ENCODE results near the gene PDE4D. TPM values are rescaled to one million over a fixed set of nuclear protein-coding genes. Genes with fewer than 3 reads are reported as not detected.
"Not testable (repeated sequence)": the region's sequence is repeated elsewhere in the genome, so short reads cannot be mapped to it uniquely, and the experiment has no call there.

The PDE4D gene
- total RNA-seq, 2 experiments from 2014 or later: 75.5 to 80.7 TPM

- POLR2A ChIA-PET: no interaction called here
- H3K4me3 Mint-ChIP-seq: no peak overlapping the region
- CTCF ChIA-PET: interaction anchor here (0.7 to 2.1 kb wide), 2 partner anchors 14 to 24 kb away, joined by 3 to 5 read pairs; no protein-coding TSS in a partner anchor
- no peak for TF ChIP-seq CTCF (IDR thresholded peaks at IDR 0.05)
- peaks cover 12% of the 10 kb centered on the region for H3K4me1 Mint-ChIP-seq (ENCODE audit: low read depth)
- no peak overlapping the region for H3K27ac Mint-ChIP-seq
- no peak for DNase-seq
- H3K36me3 Mint-ChIP-seq (ENCODE audit: low read depth): no peaks in the 10 kb centered on the region
- H3K27me3 Mint-ChIP-seq: peaks cover 22% of the 10 kb centered on the region
- ATAC-seq: no peak
- intact Hi-C loops (cut with micrococcal nuclease): no loop called here
- no peaks in the 10 kb centered on the region for H3K9me3 Mint-ChIP-seq
Measured at GRCh38 chr5:59786334-59786805, 107.2 kb downstream of the PDE4D start.

- Mint-ChIP-seq H3K27me3 (peaks cover 20% of the 10 kb centered on the region), H3K36me3 (ENCODE audit: low read depth) (no peaks in the 10 kb centered on the region), H3K27ac (no peak overlapping the region), H3K4me3 (no peak overlapping the region), H3K4me1 (ENCODE audit: low read depth) (peaks cover 12% of the 10 kb centered on the region), H3K9me3 (no peaks in the 10 kb centered on the region)
- no peak for TF ChIP-seq CTCF (IDR thresholded peaks at IDR 0.05)
- DNase-seq (no peak), ATAC-seq (no peak)
- POLR2A ChIA-PET: interaction anchor here (0.6 kb wide), 1 partner anchor 21 kb away, joined by 3 read pairs; no protein-coding TSS in a partner anchor
- CTCF ChIA-PET: interaction anchor here (0.7 to 2.3 kb wide), 3 partner anchors 15 to 24 kb away, joined by 3 to 7 read pairs (median 5); no protein-coding TSS in a partner anchor
- intact Hi-C loops (cut with micrococcal nuclease): no loop called here
Measured at GRCh38 chr5:59785676-59786333, 107.7 kb downstream of the PDE4D start.

DNA sequence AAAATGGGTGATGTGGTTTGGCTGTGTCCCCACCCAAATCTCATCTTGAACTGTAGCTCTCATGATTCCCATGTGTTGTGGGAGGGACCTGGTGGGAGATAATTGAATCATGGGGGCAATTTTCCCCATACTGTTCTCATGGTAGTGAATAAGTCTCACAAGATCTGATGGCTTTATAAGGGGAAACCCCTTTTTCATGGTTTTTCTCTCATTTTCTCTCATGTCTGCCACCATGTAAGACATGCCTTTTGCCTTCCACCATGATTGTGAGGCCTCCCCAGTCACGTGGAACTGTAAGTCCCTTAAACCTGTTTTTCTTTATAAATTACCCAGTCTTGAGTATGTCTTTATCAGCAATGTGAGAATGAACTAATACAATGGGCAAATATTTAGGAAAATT is 108.8 kb downstream of the PDE4D start:
- H3K27ac Mint-ChIP-seq; intact Hi-C loops (cut with micrococcal nuclease); H3K36me3 Mint-ChIP-seq (ENCODE audit: low read depth); H3K4me3 Mint-ChIP-seq; H3K9me3 Mint-ChIP-seq; DNase-seq; H3K4me1 Mint-ChIP-seq (ENCODE audit: low read depth); POLR2A ChIA-PET: not testable (repeated sequence)
- CTCF ChIA-PET: interaction anchor here (0.6 to 2.3 kb wide), 2 partner anchors 16 to 705 kb away, joined by 3 to 7 read pairs; no protein-coding TSS in a partner anchor
- ATAC-seq: peak; percentile 37
- H3K27me3 Mint-ChIP-seq: peaks cover 18% of the 10 kb centered on the region

DNA sequence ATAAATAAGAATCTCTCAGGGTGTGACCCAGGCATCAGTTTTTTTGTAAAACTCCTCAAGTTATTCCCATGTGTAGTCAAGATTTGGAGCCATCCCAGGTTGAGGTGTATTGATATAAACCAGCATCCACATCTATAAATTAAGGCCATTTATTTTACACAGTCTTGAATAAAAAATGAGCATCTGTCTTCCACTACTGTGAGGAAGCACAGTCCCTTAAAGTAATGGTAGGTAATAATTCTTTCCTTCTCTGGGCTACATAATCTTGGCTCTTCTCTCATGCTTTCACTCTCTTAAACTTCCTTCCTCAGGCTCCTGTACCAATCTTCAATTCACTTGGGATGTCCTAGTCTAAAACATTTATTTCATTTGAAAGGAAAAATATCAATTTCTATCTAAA is 110.3 kb downstream of the PDE4D start:
- no peak overlapping the region for H3K27ac Mint-ChIP-seq
- H3K4me1 Mint-ChIP-seq (ENCODE audit: low read depth): no peaks in the 10 kb centered on the region
- H3K36me3 Mint-ChIP-seq (ENCODE audit: low read depth): no peaks in the 10 kb centered on the region
- ATAC-seq: no peak
- intact Hi-C loops (cut with micrococcal nuclease): no loop called here
- no peaks in the 10 kb centered on the region for H3K9me3 Mint-ChIP-seq
- ChIA-PET POLR2A (no interaction called here), CTCF (interaction anchor here (2.3 kb wide), 1 partner anchor 17 kb away, joined by 7 read pairs; no protein-coding TSS in a partner anchor)
- no peak for DNase-seq
- TF ChIP-seq CTCF (IDR thresholded peaks at IDR 0.05): no peak
- no peak overlapping the region for H3K4me3 Mint-ChIP-seq
- peaks cover 18% of the 10 kb centered on the region for H3K27me3 Mint-ChIP-seq

DNA sequence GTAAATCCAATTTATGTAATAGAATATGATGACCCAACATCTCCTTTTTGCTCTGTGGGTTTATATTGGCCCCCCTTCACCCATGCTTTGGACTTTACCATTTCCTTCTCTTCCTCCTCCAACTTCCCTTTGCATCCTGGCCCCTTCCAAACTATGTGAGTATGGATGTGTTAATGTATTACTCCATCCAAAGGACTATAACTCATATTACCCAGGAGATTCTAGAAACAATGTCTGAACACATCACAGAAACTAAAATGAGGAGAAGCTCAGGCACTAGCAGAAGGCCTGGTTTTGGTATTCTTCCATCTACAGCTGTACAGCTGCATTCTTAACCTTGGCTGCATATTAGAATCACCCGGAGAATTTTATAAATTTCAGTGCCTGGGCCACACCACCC is 110.7 kb downstream of the PDE4D start:
- no peak for DNase-seq
- H3K27ac Mint-ChIP-seq: no peak overlapping the region
- CTCF ChIA-PET: no interaction called here
- H3K9me3 Mint-ChIP-seq: no peaks in the 10 kb centered on the region
- ATAC-seq: no peak
- intact Hi-C loops (cut with micrococcal nuclease): no loop called here
- no peaks in the 10 kb centered on the region for H3K36me3 Mint-ChIP-seq (ENCODE audit: low read depth)
- peaks cover 15% of the 10 kb centered on the region for H3K27me3 Mint-ChIP-seq
- no peaks in the 10 kb centered on the region for H3K4me1 Mint-ChIP-seq (ENCODE audit: low read depth)
- H3K4me3 Mint-ChIP-seq: no peak overlapping the region
- no peak for TF ChIP-seq CTCF (IDR thresholded peaks at IDR 0.05)
- POLR2A ChIA-PET: no interaction called here
